HUDEP-2 (cell line): Measurements from ENCODE around the gene ZNF780A.
"Not testable (repeated sequence)": the region's sequence is repeated elsewhere in the genome, so short reads cannot be mapped to it uniquely, and the experiment has no call there.

Experiments used
- DNase-seq, 76 experiments: peaks; one replicate each; lab custom pipeline; 2025; ENCODE audit not compliant: unreplicated experiment in 76 of 76; lab: John Stamatoyannopoulos, UW

The ZNF780A gene

DNA sequence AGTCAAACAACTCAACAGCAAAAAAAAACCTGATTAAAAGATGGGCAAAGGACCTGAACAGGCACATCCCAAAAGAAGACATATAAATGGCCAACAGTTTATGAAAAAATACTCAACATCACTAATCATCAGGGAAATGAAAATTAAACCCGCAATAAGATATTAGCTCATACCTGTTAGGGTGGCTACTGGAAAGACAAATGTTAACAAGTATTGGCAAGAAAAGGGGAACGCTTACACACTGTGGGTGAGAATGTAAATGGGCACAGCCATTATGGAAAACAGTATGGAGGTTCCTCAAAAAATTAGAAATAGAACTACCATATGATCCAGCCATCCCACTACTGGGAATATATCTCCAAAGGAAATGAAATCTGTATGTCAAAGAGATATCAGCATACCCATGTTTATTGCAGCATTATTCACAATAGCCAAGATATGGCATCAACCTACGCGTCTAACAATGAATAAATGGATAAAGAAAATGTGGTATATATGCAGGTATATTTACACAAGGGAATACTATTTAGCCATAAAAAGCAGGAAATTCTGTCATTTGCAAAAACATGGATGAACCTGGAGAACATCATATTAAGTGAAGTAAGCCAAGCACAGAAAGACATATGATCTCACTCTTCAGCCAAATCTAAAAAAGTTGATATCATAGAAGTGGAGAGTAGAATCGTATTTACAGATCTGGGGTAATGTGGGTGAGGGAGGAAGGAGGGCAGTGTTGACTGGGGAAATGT lies 2.3 kb downstream of the ZNF780A start:
- DNase-seq = no peak

DNA sequence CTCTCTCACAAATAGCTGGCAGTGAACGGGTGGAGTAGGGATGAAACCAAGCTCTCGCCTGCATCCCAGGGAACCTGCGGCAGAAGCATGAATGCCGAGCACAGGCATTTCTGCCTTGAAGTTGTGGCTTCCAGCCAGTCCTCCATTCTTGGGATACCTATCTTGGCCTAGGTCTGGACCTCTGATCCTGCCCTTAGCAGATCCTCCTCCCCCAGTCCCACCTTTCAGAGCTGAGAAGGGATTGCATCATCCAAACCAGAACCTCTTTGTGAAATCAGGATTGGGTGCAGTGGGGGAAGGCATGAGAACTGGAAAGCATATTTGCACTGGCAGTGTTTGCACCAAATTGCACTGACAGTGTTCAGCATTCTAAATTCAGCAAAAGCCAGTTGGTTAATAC lies 5.8 kb downstream of the ZNF780A start:
- no peak for DNase-seq

DNA sequence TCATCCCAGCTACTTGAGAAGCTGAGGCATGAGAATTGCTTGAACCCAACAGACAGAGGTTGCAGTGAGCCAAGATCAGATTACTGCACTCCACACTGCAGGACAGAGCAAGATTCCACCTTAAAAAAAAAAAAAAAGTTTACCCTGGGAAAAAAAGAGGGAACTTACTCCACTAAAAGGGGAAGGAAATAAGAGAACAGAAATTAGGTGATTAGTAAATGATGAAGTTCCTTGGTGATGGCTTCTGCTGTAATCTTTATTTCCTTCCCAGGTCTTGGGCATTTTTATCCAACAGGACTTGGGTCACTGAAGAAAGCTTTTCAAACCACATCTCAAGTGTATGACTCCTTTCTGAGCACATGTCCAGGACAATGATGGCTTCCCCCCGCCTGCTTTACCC lies 9.3 kb downstream of the ZNF780A start:
- no peak for DNase-seq

DNA sequence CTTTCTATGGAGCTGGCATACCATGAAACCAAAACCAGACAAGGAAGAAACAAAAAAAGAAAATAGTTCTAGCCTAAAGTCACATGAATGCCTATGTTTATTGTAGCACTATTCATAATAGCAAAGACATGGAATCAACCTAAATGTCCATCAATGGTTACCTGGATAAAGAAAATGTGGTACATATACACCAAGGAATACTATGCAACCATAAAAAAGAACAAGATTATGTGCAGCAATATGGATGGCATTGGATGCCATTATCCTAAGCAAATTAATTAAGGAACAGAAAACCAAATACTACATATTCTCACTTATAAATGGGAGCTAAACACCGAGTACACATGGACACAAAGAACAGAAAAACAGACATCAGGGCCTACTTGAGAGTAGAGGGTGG lies 10.5 kb downstream of the ZNF780A start:
- DNase-seq = no peak

DNA sequence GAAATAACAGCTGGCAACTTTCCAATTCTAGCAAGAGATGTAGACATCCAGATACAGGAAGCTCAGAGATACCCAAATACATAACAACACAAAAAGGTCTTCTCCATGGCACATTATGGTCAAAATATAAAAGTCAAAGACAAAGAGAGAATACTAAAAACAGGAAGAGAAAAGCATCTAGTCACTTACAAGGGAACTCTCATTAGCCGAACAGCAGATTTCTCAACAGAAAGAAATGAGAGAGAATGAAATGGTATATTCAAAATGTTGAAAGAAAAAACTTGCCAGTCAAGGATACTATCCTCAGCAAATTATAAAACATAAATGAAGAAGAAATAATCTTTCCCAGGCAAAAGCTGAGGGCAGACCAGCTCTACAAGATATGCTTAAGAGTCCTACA lies 12.4 kb downstream of the ZNF780A start:
- DNase-seq = no peak

DNA sequence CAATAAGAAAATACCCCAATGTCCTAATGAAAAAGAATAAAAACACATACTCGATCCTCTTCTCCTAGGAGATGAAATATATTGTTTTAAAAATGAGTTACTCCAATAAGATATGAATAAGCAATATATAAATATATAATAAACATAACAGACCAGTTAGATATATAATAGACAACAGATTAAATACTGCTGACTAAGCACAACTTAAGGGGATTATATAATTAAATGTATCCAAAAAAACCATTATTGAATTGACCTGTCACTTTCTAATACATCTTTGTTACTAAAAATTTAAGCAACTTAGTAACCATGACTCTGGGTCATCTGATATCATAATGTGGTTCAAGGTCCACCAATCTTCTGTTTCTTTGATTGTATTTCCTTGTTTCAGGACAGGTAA lies 20.7 kb downstream of the ZNF780A start:
- no peak for DNase-seq

DNA sequence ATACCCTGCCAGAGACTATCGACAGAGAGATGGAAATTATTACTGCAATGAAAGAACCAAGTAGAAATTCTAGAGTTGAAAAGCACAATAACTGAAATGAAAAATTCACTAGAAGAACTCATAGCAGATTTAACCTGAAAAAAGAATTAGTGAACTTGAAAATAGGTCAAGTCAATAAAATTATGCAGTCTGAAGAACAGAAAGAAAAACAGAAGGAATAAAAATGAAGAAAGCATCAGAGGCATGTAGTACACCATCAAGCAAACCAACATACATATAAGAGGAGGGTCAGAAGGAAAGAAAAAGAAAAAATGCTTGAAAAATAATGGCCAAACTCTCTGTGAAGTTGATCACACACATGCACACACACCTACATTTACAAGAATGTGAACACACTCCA lies 31.1 kb downstream of the ZNF780A start:
- no peak for DNase-seq

DNA sequence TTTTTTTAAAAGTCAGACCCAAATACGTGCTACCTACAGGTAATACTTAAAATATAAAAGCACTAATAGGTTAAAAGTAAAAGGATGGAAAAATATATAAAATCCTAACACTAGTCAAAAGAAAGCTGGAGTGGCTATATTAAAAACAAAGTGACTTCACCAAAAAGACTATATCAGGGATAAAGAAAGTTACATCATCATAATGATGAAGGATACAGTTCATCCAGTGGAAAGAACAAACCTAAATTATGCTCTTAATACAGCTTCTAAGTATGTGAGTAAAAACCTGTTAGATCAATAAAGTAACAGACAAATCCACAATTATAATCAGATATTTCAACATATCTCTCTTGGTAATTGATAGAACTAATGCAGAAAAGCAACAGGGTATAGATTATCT lies 33.6 kb downstream of the ZNF780A start:
- no peak for DNase-seq

DNA sequence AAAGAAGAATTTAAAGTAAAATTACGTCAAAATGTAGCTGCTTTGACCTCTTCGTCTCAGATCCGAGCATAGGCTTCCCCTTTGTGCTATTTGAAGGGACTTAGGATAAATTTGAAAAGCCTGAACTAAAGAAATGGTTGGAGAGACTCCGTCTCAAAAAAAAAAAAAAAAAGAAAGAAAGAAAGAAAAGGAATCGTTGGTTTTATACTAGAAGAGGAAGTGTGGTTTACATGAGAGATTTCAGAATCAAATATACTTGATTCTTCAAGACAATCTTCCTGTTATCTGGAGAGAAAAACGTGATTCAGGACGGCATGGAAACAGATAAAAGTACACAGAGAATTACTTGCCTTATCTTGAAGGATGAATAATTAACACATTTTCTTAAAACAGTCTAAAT lies 34.2 kb downstream of the ZNF780A start:
- DNase-seq = no peak

DNA sequence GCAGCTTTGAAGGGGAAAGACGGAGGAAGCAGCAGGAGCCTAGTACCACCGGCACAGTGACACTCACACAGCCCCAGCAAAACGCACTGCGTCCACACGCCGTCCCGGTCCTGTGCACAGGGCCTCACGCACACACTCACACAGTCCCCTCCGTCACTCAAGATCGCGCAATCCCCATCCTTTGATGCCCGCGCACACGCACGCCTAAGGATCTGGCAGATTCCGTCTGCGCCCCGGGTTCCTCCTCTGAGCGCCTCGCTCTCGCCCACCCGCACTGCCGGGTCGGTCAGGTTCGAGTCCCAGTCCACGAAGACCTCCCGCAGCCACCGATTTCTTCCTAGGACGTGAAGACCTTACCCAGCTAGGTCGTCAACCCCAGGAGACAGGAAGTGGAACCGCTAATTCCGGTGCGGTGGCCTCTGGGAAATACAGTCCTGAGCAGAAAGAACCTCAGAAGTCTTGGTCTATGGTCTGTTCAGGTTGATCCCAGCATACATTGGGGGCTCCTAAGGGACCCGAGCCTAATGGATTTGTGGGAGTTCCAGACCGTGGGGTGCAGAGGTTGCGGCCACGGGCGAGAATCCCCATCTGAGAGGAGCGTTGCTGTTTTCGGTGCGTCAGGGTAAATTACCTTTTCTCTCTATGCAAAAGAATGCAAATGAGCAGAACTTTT lies 34.8 kb downstream of the ZNF780A start, which contains the start of gene ZNF780B:
TSS of gene ZNF780B (minus strand) at position 400 of the 673 bp plus-strand sequence. CDS start 5,899 bp downstream, outside the sequence.
- peak in 64 of 76 experiments; percentile 4 to 64 (median 42) for DNase-seq

DNA sequence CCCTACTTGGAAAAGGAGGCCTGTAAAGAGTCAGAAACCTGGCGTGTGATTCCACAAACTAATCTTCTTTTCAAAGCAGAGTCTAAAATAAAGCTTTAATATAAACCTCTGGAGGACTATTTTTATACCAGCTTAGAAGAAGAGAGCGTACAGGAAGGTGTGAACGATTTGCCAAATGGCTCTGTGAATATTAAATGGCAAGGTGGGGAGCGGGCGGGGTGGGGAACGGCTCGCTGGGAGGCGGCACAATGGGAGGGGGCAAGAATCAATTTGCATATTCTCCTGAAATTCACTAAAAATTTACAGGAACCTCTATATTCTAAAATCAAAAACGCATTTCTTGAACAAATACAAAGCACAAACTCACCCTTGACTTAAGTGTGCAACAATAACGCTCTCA lies 35.7 kb downstream of the ZNF780A start:
- no peak for DNase-seq

DNA sequence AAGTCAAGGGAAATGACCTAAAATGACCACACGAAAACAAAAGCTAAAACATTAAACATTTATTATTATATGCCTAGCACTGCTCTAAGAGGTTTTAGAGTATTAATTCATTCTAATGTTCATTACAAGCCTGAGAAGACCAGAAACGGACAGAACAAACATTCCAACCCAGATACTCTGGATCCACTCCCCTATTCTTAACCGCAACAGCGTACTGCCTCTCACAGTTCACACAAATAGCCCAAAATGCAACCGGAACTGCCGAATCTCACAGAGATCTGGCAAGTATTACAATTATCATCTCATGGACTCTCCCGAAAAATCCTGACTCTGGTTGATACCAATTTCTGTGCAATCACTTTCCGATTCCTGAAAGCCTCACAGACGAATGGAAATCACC lies 36.1 kb downstream of the ZNF780A start:
- no peak for DNase-seq

DNA sequence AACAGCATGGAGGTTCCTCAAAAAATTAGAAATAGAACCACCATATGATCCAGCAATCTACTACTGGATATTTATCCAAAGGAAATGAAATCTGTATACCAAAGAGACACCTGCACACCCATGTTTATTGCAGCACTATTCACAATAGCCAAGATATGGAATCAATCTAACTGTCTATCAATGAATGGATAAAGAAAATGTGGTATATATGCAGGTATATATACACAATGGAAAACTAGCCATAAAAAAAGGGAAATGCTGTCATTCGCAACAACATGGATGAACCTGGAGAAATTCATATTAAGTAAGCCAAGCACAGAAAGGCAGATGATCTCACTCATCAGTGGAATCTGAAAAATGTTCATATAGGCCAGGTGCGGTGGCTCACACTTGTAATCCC lies 37.3 kb downstream of the ZNF780A start:
- DNase-seq = no peak

DNA sequence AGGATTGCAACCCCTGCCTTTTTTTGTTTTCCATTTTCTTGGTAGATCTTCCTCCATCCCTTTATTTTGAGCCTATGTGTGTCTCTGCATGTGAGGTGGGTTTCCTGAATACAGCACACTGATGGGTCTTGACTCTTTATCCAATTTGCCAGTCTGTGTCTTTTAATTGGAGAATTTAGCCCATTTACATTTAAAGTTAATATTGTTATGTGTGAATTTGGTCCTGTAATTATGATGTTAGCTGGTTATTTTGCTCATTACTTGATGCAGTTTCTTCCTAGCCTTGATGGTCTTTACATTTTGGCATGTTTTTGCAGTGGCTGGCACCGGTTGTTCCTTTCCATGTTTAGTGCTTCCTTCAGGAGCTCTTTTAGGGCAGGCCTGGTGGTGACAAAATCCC lies 49.0 kb downstream of the ZNF780A start:
- not testable (repeated sequence) for DNase-seq

DNA sequence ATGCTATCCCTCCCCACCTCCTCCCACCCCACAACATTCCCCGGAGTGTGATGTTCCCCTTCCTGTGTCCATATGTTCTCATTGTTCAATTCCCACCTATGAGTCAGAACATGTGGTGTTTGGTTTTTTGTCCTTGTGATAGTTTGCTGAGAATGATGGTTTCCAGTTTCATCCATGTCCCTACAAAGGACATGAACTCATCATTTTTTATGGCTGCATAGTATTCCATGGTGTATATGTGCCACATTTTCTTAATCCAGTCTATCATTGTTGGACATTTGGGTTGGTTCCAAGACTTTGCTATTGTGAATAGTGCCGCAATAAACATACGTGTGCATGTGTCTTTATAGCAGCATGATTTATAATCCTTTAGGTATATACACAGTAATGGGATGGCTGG lies 52.7 kb downstream of the ZNF780A start:
- DNase-seq = not testable (repeated sequence)

DNA sequence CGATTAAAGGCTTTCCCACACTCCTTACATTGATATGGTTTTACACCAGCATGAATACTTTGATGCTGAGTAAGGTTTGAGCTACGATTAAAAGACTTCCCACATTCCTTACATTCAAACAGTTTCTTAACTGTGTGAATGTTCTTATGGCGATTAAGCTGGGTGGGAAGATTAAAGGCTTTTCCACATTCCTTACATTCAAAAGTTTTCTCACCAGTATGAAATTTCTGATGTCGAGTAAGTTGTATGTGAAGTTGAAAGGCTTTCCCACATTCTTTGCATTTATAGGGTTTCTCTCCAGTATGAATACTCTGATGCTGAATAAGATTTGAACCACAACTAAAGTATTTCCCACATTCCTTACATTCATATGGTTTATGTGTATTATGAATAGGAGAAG lies 54.7 kb downstream of the ZNF780A start:
- no peak for DNase-seq

DNA sequence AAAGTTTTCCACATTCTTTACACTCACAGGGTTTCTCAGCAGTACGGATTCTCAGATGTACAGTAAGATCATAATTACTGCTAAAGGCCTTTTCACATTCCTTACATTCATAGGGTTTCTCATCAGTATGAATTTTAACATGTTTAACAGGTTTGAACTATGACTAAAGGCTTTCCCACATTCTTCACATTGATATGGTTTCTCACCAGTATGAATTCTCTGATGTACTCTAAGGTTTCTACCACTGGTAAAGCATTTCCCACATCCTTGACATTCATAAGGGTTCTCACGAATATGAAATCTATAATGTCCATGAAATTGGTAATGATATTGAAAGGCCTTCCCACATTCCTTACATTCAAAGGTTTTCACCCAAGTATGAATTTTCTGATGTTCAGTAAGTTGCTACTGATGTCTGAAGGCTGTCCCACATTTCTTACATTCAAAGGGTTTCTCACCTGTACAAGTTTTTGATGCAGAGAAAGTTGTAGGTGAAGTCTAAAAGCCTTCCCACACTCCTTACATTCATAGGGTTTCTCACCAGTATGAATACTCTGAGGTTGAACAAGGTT lies 56.7 kb downstream of the ZNF780A start:
- DNase-seq = no peak

DNA sequence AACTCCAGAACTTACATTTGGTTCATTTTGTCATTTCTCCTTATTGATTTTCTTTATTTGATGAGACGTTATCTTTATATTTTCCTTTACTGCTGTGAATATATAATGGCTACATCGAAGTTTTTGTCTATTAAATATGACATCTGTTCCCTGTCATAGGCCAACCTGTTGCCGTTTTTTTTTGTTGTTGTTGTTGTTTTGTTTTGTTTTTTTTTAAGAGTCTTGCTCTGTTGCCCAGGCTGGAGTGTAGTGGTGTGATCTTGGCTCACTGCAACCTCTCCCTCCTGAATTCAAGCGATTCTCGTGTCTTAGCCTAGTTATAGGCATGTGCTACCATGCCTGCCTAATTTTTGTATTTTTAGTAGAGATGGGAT lies 64.2 kb downstream of the ZNF780A start:
- no peak for DNase-seq

DNA sequence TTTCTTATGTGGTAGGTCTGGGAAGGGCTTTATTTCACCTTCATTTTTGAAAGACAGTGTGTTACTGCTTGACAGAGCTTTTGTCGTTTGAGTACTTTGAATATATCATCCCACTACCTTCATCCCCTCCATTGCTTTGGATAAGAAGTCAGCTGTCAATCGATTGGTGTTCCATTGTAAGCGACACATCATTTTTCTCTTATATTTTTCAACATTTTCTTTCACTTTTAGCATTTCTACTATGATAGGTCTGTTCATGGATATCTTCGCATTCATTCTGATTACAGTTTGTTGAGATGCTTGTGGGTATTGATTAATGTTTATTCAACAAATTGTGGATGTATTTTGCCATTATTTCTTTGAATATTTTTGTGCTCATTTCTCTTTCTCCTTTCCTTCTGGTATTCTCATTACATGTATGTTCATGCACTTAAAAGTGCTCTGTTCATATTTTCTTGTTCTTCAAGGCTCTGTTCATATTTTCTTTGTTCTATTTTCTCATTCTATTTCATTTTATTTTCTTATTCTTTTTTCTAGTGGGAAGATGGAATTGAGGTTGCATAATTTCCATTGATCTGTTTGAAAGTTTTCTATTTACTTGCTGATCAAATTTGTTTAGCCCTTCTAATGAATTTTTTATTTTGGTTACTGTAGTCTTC lies 64.7 kb downstream of the ZNF780A start:
- DNase-seq = no peak

DNA sequence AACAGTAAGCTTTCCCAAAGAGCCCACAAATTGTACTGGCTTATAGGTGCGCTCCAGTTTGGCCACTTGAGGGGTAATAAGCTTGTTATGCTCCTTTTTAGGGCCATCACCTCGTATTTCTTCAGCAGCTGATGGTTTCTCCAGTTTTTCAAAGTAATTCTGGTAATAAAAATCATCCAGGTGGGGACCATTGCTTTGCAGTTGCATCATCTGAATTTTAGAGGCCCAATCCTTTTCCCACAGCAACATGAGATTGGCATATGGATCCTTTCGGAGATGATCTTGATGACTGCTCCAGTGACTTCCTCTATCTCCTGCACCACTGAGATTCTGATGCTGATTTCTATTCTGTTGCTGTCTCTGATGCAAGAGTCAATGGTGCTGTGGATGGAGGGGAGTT lies 66.8 kb downstream of the ZNF780A start:
- DNase-seq = no peak
